Renal pelvis (tissue), 4 donors: Measurements from ENCODE around the gene MFSD6. TPM values are rescaled to one million over a fixed set of nuclear protein-coding genes. Genes with fewer than 3 reads are reported as not detected.
"Not testable (repeated sequence)": the region's sequence is repeated elsewhere in the genome, so short reads cannot be mapped to it uniquely, and the experiment has no call there.

Experiments
- DNase-seq: peaks from one replicate; pipeline ENCODE4 v3.0.0-alpha.2; 2013
- polyA plus RNA-seq, 3 donors: library from polyadenylated mRNA; unstranded; fragments of 120-200 nt; gene quantifications; one replicate each; pipeline ENCODE4 v1.2.1, GENCODE V29; 2013; ENCODE audit not compliant: insufficient read length in 3 of 3

Gene MFSD6
- polyA plus RNA-seq, 3 donors, result 12.9 to 16.1 (median 13.7) TPM

DNA sequence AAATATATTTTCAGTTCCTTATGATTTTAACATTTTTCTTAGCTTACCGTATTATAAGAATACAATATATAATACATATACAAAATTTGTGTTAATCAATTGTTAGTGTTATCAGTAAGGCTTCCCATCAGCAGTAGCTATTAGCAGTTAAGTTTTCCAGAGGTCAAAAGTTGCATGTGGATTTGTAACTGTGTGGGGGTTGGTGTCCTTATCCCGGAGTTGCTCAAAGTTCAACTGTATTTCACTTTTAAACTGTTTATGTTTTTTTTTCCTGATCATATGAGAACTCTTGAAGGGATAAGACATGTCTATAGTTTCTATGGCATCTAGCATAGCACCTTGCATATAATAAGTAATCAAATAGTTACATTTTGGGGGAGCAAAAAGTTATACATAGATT lies 11.9 kb upstream of the MFSD6 start:
- no peak for DNase-seq

DNA sequence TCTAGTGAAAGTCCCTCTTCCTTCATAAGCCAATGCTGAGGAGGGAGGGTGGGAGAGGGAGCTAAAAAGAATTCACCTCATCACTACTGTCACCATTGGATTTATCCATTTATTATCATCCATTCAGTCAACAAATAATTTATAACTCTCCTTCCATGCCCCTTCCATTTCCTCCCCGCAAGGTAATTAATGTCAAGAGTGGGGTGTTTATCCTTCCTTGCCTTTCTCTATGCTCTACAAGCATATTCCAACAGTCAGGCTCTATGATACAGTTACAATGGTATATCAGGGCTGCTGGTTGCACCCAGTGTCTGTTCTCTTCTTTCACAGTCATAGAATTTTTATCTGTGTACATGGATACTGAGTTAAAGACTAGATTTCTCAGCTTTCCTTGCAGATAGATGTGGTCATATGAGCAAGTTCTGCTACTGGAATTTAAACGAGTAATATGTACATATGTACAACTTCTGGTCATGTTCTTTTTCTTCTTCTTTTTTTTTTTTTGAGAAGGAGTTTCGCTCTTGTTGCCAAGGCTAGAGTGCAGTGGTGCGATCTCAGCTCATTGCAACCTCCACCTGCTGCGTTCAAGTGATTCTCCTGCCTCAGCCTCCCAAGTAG lies 5.1 kb upstream of the MFSD6 start:
- DNase-seq, result no peak

DNA sequence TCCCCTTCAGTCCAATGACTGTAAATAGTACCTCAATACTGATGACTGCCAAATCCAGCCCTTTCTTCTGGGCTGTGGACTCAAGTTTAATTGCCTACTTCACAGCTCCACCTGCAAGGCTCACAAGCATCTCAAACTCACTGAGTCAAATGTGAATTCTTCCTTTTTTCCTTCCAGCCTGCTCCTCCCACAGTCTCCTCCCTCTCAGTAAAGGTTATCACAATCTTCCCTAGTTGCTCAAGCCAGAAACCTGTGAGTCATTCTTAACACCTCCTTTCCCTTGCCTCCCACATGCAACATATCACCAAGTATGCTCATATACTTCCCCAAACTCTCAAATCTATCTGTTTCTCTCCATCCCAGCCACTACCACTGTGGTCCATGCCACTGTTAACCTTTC lies 3.7 kb upstream of the MFSD6 start:
- DNase-seq, result no peak

DNA sequence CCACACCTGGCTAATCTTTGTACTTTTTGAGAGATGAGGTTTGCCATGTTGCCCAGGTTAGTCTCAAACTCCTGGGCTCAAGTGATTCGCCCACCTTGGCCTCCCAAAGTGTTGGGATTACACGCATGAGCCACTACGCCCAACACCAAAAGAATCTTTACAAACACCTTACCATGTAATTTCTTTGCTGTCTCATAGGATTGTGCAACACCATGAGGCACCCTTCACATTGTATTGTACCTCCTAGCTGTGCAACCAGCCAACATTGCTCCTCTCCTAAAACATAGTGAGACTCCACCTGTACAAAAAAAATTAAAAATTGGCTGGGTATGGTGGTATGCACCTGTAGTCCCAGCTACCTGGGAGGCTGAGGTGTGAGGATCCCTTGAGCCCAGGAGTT lies 3.1 kb upstream of the MFSD6 start:
- no peak for DNase-seq

DNA sequence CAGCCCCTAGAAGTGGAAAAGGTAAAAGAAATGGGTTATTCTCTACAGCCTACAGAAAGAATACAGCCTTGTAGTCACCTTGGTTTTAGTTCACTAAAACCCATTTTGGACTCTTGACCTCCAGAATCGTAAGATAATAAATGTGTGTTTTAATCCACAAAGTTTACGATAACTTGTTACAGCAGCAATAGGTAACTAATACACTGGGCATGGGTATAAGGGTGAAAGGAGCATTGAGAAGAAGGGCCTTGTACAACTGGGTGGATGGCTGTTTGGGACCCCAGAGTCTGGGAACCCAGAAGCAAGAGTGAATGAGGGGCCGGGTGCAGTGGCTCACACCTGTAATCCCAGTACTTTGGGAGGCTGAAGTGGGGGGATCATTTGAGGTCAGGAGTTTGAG lies 2.2 kb upstream of the MFSD6 start:
- DNase-seq, result no peak

DNA sequence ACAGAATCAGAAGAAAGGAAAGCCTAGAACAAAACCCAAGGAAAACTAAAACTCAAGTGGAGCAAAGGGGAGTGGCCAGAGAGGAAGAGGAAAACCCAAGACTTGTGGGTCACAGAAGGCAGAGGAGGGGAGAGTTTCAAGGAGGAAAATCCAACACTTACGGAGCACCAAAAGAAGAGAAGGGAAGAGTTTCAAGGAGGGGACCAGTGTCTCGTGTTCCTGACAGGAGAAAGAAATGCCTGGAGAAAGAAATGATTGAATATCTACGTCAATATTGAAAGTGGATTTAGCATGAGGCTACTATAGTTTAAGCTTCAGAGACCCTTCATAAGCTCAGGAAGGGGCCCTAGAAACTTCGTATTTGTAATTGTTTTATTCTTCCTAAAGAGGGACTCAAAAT lies 1.4 kb upstream of the MFSD6 start:
- DNase-seq, result no peak

DNA sequence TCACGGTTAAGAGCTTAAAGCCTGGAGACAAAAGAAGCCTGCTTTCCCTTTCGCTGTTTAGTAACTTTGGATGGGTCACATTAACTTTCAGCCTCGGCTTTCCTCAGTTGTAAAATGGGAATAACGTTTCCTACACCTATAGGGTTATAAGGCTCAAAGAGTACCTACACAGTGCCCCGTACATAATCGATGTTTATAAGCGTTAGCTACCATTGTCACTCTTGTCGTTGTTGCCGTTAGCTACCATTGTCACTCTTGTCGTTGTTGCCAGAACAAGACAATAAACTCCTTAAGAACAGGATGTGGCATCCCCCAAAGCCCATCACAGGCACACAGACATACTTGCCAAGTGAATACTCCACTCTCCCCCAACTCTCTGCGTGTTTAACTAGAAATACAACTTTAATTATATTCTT lies 901 bp upstream of the MFSD6 start:
- peak; percentile 5 for DNase-seq

DNA sequence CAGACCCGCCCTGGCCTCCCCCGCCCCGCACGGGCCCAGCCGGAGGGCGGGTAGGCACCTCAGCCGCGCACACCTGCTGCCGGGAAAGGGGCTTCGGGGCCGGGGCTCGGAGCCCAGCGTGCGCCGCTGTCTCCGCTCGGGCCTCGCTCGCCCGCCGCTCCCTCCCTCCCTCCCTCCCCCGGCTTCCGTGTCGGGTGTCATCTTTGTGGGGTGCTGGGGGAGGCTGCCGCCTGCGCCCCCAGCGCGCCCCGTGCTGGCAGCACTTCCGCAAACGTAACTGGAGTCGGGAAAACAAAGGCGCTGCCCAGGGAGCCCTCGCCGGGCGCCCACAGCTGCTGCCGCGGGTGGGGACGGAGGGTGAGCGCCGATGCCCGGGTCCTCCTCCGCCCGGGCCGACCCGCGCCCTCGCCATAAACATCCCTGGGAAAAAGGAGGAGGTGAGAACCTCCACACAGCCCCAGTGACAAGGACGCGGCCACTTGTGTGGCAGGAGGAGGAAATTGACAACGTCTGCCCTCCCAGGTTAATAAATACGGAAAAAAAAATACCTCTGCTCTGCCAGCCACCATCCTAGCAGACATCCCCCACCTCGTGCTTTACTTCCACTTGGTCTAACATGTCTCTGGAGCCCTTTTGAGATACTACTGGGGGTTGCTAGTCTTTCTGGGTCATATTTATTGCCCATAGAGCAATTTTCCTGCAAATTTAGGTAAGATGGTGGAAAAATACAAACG lies 550 bp downstream of the MFSD6 start:
- peak; percentile 27 for DNase-seq

DNA sequence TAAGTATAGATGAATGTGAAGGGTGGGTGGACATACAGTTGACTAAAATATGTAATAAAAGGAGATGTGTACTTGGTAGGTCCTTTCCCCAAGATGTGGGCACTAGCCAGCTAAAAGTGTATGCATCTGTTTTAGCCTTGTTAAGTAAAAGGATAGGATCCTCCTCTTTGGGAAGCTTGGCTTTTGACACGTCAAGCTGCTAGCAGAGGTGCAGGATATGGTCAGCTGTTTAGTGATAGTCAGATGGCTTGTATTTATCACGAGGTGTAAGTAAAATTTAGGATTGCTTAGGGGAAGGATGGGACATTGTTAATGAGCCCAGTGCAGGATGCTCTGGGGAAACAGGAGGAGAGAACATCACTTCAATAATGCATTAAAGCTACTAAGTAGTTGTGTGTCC lies 1.5 kb downstream of the MFSD6 start:
- no peak for DNase-seq

DNA sequence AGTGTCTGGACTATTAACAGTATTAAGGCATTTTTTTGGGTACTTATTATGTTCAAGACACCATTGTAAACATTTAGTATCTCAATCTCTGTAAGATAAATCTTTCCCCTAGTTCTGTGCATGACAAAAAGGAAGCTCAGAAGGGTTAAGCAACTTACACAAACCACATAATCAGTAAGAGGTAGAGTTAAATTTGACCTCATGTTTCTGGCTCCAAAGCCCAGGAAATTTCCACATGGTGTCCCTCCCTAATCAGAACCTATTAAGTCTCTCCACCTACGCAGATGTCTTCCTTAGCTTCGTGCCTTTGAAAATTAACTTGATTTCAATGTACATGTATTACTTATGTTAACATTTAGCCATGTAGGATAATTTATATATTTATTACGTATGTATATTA lies 2.0 kb downstream of the MFSD6 start:
- DNase-seq, result no peak

DNA sequence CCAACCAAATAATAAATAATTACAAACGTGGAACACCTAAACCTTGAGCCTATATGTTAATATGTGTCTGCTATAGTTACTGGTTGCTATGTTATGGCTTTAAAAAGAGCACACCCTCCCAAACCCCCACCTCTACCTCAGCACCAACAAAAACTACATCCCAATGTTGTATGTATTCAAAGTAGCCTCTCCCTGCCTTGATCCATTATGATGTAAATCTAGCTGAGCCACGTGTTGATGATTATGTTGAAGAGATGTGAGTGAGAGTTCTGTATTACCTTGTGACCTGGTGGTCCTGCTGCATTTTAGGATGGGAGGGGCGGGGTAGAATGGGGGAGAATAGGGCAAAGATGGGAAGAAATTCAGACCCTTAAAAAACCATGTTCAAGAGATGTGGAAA lies 4.8 kb downstream of the MFSD6 start:
- no peak for DNase-seq

DNA sequence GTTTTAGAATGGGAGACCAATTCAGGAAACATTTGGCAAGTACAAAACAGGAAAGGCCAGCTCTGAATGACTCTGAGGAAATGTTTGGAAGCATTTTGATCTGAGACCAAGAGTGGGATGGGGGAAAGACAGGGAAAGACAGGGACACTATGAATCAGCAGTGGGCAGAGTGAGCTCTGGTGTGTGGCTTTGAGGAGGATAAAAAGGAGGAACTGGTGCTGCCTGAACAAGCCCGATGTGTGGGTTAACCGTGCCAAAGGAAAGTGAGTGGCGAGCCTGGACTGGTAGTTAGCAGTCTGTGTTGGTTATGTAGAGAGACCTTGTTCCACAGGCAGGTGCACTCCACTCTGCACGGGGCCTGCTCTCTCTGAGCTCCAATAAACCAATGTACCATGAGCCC lies 5.3 kb downstream of the MFSD6 start:
- no peak for DNase-seq

DNA sequence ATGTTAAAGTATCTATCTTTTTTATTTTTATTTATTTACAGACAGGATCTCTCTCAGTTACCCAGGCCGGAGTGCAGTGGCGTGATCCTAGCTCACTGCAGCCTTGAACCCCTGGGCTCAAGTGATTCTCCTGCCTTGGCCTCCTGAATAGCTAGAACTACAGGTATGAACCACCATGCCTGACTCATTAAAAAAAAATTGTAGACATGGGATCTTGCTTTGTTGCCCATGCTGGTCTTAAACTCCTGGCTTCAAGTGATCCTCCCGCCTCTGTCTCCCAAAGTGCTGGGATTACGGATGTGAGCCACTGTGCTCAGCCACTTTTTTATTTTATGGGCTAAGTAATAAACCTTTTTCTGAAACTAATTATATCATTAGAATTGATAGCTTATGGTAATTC lies 7.1 kb downstream of the MFSD6 start:
- DNase-seq, result no peak

DNA sequence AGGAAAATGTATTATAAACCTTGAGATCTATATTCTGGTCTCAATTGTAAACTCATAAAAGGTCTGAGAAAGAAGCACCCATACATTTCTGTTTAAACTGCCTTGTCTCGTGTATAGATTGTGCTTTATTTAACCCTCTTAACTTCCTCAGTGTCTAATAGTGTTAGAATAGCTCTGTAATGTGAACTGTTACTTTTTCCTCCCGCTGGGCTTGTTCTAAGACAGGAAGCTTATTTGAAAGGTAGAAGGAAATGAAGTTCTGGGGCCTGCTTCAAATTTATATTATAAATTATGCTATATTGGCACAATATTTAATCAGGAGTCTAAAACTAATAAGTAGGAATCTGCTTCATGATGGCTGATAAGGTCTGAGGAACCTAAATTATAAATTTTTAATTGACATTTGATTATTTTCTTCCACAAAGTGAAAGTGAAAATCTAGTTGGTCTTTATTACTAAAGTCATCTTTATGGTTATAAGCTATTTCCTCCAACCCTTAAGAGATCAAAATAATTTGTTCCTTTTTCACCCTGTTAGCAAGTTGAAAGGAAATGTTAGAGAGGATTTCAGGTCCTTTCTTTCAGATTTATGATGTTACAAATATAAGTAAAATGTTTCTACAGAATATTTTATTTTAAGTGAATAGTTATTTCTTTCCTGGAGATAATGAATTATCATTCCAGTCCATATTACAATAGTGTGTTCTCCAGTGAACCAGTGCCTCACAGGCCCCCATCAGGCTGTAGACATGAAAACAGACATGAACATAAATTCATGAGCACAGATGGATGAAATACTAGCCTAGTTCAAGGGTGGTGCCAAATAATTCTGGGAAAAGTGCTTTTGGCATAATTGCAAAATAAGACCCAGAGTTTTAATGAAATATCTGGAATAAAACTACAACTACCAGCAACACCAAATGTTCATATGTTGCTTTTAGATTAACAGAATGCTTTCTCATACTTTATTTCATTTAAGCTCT lies 7.9 kb downstream of the MFSD6 start:
- DNase-seq, result no peak

DNA sequence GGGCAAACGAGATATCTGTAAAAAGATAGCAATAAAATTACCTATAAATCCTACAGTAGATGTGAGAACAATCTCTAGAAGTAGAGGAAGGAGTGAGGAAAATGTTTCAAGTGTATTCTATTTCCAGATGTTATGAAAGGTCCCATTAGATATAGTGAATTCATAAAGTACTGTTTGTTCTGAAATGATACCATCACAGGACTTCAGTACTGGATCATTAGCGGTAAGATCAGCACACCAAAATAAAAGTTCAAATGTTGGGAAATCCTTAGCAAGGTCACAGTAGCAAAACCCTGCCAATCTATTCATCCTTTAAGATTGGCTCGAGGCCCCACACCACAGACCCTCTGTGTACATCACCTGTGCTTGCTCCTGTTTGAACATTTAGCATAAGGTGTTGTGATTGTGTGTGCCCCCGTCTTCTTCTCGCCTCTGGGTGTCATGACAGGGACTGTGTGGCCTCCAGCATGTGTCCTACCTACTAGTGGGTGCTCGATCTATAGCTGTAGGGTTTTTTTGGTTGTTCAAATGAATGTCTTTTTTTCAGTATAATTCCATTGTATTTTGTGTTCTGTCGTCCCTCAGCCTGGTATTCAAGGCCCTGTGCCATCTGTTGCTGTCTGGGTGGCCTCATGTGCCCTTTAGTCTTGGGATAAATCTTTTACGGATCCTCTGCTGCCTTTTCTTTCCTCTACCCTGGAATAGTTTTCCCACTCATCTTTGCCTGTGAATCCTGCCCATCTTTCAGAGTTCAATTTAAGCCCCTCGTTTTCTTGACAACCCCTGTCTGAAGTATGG lies 9.1 kb downstream of the MFSD6 start:
- DNase-seq, result no peak

DNA sequence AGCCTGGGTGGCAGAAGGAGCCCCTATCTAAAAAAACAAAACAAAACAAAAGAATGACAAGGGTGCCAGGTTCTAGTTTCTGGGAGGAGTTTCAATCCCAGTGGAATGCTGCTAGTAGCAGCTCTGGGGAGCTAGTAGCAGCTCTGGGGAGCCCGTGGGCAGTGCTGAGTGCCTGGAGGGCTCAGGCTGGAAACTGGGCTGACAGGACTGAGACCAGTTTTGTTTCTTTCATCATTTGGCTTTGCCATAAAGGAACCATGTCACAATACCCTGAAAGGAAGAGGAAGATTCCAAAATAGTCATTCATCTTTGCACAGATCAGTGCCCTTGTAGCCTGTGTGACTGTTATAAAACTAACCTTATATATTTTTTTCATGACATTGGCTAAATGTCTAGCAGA lies 10.6 kb downstream of the MFSD6 start:
- no peak for DNase-seq

DNA sequence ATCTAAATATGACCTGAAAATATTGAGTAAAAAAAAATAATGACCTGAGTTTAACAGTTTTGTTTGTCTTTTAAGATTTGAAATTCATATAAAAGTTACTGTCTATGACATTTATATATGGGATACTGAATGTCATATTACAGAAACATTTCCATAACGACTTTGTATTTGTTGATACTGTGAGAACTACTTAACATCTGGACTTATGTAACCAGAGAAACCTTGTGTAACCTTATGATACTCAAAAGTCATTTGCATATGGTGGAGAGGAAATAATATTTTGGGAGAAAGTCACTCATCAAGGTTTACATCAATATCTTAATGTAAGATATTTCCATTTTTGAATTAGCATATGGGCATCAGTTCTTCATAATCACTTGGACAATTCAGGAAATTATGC lies 12.6 kb downstream of the MFSD6 start:
- no peak for DNase-seq

DNA sequence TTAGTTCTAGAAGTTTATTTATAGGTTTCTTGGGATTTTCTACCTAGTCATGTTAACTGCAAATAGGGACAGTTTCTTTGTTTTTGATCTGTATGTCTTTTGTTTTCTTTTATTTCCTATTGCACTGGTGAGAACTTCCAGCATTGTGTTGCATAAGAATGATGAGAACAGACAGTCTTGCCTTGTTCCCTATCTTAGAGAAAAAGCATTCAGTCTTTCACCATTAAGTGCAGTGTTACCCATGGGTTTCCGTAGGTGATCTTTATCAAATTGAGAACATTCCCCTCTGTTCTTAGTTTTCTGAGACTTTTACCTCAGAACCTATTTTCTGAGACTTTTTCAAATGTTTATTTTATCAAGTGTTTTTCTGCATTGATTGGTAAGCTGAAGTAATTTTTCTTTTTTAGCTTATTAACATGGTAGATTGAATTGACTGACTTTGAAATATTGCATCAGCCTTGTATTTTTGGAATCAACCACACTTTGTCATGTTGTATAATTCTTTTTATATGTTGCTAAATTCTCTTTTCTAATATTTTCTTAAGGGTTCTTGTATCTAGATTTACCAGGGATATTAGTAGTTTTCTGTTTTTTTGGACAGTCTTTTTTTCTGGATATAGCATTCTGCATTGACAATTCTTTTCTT lies 17.2 kb downstream of the MFSD6 start:
- no peak for DNase-seq

DNA sequence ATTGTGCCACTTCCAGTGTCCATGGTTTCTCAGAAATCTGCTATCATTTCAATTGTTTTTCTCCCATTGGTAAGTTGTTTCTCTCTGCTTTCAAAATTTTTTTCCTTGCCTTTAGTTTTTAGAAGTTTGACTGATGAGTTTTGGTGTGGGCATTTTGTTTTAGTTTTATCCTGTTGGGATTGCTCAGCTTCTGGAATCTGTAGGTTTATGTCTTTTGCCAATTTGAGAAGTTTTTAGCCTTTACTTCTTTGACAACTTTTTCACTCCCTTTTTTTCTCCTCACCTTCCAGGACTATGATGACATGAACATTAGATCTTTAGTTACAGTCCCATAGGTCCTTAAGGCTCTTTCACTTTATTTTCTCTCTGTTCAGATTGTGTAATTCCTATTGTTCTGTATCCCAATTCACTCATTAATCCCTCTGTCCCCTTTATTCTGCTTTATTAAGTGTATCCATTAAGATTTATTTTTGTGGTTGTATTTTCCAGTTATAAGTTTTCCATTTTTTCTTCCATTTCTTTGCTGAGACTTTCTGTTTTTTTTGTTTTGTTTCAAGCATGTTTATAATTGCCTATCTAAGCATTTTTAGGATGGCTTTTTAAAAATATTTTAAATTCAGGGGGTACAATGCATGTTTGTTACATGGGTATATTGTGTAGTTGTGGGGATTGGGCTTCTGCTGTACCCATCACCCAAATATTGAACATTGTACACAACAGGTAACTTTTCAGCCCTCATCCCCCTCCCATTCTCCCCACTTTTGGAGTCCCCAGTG lies 17.9 kb downstream of the MFSD6 start:
- no peak for DNase-seq

DNA sequence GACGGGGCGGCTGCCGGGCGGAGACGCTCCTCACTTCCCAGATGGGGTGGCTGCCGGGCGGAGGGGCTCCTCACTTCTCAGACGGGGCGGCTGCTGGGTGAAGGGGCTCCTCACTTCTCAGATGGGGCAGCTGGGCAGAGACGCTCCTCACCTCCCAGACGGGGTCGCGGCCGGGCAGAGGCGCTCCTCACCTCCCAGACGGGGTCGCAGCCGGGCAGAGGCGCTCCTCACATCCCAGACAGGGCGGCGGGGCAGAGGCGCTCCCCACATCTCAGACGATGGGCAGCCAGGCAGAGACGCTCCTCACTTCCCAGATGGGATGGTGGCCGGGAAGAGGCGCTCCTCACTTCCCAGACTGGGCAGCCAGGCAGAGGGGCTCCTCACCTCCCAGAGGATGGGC lies 22.7 kb downstream of the MFSD6 start:
- not testable (repeated sequence) for DNase-seq

DNA sequence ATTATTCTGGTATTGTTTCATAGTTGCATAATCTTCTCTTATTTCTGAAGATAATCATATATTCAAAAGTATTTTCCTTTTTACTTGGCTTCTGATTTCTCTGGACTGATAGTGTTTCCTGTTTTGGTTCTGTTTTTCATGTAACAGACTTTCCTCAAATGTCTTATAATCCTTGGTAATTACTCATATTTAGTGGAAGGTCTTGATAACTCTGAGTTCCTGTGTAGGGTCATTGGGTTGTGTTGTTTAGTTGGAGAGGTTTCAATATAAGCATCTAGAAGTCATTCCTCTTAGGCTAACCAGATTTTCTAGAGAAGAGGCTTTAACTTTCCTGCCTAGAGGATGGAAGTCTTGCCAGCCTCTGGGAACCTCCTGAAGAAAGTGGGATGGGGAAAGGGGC lies 23.8 kb downstream of the MFSD6 start:
- DNase-seq, result peak; percentile 20
